ENCODE measurements around the gene POU6F1.
"Not testable (repeated sequence)": the region's sequence is repeated elsewhere in the genome, so short reads cannot be mapped to it uniquely, and the experiment has no call there.

Gene POU6F1

DNA sequence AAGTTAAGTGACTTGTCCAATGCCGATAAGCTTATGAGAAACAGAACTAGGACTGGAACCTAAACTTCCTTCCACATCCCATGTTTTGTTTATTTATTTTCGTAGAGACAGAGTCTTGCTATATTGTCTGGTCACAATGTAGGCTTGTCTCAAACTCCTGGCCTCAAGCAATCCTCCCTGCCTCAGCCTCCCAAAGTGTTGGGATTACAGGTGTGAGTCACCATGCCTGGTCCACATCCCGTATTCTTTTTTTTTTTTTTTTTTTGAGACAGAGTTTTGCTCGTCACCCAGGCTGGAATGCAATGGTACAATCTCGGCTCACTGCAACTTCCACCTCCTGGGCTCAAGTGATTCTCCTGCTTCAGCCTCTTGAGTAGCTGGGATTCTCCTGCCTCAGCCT, 9.2 kb upstream of the POU6F1 start:
- not testable (repeated sequence) for DNase-seq (ENCODE audit: low read depth)

DNA sequence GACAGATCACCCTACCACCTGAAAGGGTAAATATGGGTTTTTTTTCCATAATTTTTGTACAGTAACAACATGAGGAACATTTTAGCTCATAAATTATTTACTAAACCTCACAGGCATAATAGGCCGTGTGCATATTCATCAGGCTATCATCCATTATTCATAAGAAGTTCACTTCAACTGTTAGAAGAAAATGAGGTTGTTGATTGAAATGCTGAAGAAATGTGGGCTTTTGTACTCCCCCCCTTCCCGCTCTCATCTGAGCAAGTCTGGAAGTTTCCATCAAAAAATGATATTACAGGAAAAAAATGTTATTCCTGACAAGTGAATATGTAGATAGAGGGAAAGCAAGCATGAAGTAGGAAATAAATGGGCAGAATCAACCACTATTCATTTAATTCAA, 7.9 kb upstream of the POU6F1 start:
- no peak for DNase-seq (ENCODE audit: low read depth)

DNA sequence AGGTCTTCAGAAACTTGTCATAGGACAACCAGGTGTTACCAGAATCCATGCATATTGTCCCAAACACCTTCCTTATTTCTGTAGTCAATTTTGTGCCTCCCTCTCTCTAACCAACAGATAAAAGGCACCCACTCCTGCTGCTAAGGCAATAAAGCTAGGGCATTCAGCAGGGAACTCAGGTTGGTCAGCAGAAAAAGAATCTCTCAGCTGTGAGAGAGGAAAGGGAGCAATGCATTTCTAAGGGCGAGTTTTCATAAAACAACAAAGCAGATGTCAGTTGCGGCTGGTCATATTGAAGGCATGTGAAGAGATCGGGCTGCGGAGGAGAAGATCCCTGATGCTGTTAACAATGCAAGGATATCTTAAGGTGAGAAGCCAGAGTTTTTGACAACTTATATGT, 7.4 kb upstream of the POU6F1 start:
- no peak for DNase-seq (ENCODE audit: low read depth)

DNA sequence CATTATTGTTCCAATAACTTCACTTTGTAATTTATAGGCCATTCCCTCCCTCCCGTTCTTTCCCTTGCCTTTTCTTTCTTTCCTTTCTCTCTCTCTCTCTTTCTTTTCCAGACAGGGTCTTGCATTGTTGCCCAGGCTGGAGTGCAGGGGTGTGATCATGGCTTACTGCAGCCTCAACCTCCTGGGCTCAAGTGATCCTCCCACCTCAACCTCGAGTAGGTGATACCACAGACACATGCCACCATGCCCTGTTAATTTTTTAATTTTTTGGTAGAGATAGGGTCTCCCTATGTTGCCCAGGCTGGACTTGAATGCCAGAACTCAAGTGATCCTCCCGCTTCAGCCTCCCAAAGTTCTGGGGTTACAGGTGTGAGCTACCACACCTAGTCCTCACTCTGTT, 6.8 kb upstream of the POU6F1 start:
- DNase-seq (ENCODE audit: low read depth), result no peak

DNA sequence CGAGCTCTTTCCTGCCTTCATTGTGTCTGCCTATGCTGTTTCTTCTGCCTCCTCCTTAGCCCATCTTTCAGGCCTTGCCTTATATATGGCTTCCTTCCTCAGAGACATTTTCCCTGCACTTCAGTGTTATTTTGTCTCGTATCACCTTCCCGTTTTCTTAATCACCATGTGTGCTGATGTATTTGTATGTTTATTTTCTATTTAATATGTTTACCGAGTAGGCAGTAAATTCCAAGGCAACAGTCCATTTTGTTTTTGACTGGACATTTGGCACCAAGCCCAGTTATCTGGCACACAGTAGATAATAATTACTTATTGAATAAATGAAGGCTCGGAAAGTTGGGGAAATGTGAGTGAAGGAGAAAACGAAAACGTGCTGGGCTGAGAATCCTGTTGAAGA, 4.6 kb upstream of the POU6F1 start:
- no peak for DNase-seq (ENCODE audit: low read depth)

DNA sequence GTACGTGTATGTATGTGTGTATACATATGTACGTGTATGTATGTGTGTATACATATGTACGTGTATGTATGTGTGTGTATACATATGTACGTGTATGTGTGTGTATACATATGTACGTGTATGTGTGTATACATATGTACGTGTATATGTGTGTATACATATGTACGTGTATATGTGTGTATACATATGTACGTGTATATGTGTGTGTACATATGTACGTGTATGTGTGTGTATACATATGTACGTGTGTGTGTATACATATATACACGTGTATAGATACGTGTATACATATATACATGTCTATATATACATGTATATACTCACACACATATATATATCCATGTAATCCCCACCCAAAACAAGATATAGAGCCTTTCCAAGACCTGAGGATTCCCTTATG, 2.0 kb upstream of the POU6F1 start:
- DNase-seq (ENCODE audit: low read depth), result not testable (repeated sequence)

DNA sequence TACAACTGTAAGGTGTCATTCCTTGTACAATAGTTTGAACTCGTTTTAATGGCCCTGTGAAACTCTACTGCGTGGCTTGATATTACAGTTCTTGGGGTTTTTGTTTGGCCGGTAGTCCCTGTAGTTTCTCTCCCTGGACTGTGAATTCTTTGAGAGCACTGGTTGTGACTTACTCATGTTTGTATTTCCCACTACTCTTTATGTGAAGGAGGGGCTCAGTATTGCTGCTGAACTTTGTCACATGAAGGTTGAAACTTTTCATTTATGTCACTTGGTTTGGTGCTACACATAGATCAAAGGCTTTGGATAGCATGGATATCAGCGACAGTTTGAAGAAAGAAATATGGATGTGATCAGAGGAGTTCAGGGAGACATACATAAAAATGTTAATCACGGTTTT, 1.5 kb upstream of the POU6F1 start:
- no peak for DNase-seq (ENCODE audit: low read depth)

DNA sequence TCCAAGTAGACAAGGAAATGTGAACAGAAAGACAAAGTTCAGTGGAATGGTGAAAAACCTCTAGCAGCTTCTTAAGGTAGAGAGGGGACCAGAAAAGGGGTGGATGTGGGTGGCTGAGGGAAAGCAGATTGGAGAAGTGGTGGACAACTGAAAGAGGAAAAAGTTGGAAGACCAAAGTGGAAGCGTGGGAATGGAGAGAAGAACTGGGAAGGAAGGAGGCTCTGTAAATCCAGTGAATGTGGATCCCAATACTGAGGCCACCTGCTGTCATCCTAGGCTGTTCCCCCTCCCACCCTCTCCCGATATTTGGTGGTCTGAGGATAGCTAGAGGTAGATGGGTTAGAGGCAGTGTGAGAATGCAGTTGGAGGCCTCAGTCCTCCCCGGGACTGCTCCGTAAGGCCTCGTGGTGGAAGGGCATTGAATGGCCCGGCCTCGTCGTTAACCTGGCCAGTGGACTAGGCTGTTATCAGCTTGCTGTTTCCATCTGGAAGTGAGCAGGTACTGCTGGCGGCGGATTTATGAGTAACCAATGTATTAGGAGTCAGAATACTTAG, 822 bp upstream of the POU6F1 start:
- no peak for DNase-seq (ENCODE audit: low read depth)

DNA sequence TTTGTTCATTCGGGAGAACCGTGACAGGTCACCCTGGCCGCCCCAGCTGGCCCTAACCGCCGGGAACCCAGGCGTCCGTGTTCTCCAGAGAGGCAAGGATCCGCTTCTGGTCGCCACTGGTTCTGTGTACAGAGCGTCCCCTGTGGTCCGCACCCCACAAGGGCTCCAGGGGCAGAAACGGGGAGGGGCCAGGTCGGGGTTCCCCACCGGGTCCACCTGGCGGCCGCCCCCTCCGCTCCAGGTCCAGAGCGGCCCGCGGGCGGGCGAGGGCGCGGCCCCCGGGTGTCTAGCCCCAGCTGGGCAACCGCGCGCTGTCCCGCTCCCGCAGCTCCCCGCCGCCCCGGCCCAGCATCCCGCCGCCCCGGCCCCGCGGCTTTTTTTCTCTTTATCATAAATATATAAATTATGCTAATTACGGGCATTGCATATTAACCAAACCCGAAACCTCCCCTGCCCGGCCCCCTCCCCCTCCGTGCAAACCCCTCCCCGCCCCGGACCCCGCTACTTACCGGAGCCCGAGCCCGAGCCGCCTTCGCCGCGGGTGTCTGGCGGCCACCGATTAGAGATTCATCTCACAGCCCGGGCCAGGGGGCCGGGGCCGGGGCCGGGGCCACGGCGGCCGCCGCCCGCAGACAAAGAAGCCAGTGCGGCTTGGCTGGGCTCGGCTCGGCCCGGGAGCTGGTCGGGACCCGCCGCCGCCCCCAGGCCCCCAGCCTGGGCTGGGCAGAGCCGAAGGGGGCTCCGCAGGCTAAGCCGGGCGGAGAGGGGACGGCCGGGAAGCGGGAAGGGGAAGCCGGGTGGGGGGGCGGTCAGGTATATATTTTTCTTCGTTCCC, 512 bp downstream of the POU6F1 start:
- no peak for DNase-seq (ENCODE audit: low read depth)

DNA sequence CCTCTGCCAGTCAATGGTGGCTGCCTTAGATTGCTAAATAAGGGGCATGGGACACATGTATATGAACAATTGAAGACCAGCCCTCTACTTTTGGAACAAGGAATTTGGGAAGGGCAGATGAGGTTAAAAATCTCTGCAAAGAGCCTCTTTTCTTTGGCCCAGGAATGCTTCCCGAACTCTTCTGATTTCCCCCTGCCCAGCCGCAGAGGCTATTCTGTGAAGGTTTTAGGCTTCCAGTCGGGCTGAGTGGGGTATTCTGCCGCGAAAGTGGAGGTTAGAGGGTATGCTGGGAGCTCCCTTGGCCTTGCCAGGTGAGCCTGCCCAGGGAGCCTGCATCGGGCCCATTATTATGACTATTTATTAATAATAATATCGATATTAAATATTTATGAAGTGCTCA, 1.2 kb downstream of the POU6F1 start:
- no peak for DNase-seq (ENCODE audit: low read depth)

DNA sequence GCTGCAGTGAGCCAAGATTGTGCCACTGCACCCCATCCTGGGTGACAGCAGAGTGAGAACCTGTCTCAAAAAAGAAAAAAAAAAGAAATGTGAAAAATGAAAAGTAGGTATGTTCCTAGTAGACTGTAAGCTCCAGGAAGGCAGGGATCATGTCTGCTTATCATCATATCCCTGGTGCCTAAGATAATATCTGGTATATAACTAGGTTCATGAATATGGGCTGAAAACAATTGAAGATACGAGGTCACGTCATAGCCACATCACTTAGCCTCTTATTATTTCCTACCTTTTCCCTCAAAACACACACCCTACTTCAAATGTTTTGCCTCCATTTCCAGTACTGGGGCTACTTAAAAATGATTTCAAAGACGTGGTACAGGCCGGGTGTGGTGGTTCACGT, 3.0 kb downstream of the POU6F1 start:
- no peak for DNase-seq (ENCODE audit: low read depth)

DNA sequence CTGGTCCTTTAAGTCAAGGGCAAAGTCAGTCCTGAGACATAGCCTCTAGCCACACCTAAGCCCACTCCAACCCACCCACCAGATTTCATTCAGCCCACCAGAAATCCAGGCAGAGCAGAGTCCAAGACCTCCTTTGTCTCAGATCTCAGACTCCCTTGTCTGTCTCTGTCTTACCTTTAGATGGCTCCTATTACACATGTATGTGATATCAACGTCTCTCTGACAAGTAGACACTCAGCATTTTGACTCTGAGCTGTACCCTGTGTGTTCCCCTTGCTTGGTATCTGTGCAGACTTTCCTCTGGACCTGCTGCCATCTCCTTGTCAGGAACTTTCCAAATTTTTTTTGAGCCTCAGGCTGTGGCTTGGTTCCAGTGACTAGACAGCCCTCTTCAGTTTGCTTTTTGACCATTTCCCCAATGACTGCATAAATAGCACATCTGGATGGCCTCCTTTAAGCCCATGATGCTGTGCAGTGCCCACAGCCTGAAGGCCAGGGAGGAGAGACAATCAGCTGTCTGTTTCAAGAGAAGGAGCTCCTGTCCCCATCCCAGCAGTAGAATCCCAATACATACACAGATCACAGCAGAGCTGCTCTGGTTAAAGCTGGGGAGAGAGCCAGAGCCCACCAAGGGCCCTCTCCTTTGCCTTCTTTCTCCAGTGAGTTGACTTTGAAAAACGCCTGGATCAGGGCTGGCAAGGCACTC, 7.0 kb downstream of the POU6F1 start:
- no peak for DNase-seq (ENCODE audit: low read depth)

DNA sequence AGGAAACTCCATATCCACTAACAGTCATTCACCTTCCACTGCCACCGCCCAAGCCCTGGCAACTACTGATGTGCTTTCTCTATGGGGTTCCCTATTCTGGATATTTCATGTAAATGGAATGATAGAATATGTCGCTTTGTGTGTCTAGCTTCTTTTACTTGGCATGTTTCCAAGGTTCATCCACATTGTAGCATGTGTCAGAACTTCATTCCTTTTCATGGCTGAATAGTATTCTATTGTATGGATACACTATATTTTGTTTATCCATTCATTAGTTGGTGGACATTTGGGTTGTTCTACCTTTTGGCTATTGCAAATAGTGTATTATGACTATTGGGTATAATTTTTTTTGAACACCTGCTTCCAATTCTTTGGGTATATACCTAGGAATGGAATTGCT, 8.6 kb downstream of the POU6F1 start:
- no peak for DNase-seq (ENCODE audit: low read depth)

DNA sequence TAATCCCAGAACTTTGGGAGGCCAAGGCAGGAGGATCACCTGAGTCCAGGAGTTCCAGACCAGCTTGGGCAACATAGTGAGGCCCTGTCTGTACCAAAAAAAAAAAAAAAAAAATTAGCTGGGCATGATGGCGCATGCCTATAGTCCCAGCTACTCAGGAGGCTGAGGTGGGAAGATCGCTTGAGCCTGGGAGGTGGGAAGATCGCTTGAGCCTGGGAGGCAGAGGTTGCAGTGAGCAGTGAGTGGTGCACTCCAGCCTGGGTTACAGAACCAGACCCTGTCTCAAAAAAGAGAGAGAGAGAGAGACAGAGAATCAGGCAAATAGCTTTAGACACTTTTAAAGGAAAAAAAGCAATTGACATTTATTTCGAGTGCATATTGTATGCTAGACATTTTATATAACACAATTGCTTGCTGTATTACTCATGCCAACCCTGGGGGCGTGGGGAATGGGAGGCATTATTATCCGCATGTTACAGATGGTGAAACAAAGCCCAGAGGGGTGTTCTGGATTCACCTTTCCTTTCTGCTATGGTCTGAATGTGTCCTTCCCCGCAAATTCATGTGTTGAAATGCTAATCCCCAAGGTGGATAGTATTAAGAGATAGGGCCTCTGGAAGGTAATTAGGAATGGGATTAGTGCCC, 9.7 kb downstream of the POU6F1 start:
- no peak for DNase-seq (ENCODE audit: low read depth)

DNA sequence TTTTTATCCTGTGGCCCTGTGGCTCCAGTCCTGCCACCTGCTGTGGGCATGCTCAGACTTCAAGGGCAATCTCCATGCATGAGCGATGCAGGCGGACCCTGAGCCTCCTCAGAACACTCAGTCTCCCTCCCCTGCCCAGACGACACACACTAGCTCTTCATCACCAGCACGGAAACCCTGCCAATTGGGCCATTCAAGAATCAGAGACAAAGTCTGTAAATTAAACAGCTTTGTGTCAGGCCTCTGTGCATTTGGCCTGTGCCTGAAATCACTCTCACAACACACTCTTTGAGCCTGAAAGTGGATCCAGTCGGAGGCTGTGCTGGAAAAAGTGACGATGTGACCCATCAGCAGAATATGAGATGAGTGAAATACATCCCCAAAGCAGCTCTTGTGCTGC, 12.5 kb downstream of the POU6F1 start:
- no peak for DNase-seq (ENCODE audit: low read depth)

DNA sequence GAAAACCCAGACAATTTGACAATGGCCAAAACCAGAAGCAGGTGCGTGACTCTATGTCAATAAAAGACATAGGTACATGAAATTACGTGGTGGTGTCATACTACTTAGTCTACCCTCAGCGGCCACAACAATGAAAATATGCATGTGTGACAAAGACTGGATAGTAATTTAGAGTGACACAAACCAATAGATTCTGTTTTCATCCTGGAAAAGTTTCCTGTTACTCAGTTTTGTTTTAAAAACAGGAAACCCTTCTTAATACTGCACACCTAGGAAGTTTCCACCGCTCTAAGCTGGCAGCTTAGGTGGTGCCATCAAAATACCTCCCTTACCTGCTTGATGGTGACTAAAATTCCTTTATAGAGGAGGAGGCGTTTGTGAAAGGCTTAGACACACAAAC, 15.1 kb downstream of the POU6F1 start:
- no peak for DNase-seq (ENCODE audit: low read depth)

DNA sequence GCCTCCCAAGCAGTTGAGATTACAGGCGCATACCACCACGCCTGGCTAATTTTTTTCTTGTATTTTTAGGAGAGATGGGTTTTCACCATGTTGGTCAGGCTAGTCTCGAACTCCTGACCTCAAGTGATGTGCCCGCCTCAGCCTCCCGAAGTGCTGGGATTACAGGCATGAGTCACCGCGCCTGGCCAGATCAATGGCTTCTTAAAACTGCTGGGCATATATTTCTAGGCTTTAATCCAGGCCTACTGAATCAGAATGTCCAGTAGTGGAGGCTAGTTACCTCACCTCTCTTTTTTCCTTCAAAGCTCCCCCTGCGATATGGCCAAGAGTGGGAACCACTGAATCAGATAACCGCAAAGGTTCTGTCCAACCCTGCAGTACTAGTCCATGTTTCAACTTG, 17.1 kb downstream of the POU6F1 start:
- no peak for DNase-seq (ENCODE audit: low read depth)

DNA sequence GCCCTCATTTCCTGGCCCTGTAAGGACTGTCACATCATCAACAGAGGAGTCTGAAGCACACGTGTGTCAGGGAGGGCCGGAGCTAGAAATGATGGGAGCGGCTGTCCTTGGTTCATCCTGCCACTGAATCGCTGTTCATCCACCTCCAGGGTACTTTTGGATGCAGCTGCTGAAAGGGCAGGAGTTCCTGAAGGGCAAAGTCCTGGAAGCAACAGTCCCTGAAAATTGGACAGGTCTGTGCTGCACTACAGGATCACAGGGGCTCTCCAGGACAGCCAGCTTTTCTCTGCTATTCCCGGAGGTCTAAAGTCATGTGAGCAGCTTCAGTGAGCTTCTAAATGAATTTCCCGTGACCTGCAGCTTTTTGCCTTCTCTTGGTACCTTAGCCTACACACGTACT, 17.7 kb downstream of the POU6F1 start:
- DNase-seq (ENCODE audit: low read depth), result no peak

DNA sequence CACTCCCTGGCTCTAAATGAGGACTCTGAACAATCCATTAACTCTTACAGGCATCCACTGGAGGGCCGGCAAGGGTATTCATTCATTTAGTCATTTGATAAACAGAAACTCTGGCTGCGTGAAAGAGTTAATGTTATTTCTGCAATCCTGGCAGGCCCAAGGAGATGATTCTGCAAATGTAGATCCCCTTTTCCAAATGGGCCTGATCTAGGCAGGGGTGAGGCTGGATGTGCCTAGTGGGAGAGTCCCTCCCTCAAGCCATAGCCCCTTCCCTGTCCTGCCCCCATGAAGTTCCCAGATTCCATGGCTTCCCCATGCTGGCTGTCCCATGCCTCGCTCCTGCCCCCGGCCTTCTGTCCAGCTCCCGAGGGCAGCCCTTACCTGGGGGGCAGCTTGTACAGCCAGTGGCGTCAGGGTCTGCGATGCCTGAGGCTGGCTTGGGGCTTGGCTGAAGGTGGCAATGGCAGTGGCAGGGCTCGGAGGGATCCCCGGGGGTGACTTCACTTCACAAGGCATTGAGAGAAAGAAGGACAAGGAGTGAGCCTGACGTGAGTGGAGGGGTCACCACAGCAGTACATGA, 18.4 kb downstream of the POU6F1 start:
- no peak for DNase-seq (ENCODE audit: low read depth)

DNA sequence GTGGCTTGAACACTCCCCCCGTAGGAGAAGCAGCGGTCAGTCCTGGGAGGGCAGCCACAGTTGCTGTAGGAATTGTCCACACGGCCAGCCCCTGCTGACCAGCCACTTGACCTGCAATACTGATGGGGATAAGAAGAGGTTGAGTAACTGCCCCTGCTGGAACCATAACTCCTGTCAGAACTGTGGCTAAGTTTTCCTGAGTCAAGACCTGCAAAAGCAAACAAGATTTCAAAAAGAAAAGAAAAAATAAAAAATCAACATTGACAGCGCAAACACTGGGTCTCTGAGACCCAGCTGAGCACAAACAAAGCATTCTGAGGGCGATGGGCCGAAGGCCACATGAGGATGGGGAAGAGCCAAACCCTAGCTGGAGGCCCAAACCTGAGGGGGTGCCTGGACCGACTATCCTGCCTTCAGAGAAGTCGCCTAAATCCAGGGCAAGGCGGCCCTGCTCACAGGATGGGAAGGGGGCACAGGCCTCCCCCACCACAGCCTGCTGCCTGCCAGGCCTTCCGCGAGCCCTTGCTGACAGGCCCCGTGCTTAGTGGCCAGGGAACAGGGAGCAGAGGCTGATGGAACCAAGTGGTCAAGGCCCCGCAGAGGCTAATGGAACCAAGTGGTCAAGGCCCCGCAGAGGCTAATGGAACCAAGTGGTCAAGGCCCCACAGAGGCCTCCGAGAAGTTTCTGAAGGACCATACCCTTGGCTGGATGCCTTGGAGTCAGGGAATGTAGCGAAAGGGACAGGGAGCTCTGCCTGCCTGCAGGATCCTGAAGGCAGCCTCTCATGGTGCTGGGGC, 19.1 kb downstream of the POU6F1 start:
- DNase-seq (ENCODE audit: low read depth), result no peak

DNA sequence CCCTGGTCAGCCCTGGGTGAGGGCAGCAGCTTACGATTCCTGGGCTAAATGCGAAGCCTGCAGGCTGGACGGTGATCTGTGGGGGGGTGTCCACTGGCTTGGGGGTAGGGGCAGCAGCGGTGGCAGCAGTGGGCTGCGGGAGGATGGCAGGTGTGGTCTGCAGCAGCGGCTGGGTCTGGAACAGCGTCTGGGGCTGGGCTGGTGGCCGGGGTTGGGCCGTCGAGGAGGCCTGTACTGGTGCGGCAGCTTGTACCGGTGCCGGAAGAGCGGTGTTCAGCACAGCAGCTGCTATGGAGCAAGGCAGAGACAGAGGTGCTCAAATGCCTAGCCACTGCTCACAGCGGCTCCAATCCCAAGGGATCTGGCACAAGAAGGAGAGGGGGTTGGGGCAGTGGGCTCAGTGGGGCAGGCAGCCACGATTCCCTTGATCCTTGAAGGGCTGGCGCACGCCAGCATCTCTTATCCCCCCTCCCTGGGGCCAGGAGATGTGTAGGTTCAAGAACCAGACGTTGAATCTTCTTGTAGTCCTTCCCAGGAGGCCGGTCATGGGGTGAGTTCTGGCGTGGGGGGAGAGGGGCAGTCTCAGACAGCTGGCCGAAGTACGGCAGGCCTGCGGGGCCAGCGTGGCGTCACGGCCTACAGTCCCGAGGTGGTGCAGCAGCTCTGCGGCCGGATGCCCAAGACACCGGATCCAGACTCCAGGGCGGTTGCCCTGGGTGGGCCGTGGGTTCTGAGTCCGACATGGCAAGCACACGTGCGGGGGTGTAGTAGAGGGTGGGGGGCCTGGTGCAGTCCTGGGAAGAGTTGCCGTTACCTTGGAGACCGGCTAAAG, 19.9 kb downstream of the POU6F1 start:
- DNase-seq (ENCODE audit: low read depth), result no peak

All from GM04503 (cell line).